ENCODE results near the gene CELSR1.
"Not testable (repeated sequence)": the region's sequence is repeated elsewhere in the genome, so short reads cannot be mapped to it uniquely, and the experiment has no call there.

Gene CELSR1

DNA sequence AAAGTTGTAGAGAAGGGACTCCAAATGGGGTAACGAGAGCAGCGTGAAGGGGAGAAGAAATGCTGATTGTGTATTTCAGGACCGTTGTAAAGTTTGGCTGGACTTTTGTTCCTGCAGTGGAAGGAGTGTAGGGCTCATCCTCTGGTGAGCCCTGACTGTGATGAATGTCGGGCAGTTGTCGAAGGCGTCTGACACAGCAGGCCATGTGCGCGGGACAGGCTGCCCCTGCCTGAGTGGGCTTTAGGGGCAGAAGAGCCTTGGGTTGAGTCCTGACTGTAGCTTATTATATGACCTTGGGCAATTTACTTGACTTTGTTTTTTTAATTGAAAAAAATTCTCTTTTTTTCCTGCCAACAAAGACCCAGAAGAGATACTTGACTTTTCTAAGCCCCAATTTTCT is 198.8 kb downstream of the CELSR1 start:
- DNase-seq, result no peak

DNA sequence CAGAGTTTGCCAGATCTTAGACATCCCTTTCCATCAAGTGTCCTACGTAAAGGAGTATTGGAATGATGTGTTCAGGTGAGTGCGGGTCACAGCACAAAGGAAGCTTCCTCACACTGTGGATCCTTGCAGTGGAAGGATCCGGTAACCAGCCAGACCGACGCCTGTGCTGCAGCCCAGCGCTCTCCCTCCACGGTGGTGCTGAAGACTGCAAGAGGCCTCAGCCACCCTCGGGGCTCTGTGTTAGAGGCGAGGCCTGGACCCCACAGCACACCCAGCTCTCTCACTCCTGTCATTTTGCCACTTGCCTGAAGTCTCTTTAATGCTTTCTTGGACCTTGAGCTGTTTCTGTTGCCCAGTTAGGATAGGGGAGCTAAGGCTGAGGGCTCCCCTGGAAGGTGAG is 199.6 kb downstream of the CELSR1 start:
- no peak for DNase-seq

DNA sequence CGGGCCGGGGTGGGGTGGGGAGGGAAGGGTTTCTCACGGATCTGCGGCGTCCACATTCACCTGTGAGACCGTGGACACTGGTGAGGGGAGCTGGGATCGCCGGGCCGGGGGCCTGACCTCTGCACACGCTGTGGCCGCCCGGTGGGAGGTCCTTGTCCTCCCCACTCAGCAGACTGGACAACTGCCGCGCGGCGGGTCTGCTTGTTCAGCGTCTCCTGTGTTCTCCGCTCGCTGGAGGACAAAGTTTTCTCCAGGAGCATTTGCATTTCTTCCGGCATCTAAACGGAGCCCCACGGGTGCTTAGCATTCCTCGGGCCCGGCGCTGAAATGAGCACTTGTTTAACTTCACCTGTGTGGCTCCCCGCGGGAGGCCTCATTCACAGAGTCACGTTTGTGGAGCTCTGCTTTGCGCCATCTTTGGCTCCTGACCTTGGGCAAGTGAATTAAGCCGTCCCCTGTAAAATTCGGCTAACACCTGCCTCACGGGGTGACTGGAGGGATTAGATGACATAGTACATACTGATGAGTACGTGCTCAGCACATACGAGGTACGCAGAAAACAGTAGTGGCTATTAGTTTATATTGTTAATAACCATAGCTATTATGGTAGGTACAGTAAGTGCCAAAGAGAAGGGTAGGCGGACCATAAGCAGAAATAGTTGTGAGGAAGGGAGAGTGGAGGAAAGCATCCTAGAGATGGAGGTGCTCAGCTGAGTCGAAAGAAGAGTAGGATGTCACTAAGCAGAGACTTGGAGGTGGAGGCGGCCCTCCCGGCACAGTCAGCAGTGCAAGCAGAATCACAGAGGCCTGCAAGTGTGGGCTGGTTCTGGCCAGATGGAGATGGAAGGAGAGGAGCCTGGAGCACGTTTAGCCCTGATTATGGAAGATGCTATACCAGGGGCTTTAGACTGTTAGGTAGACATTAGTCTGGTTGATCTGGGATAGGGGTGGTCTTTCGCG is 201.0 kb downstream of the CELSR1 start:
- no peak for DNase-seq

- DNase-seq, result peak; percentile 57
These were observed 202.0 kb downstream of the CELSR1 start, which contains the start of gene TRMU for GRCh38 chr22:46335201-46336118. TSS of gene TRMU (plus strand) at chr22:46335714. CDS start at chr22:46335765, 51 bp downstream.

GRCh38 chr22:46331496-46331895 is 205.9 kb downstream of the CELSR1 start:
- no peak for DNase-seq

- no peak for DNase-seq
These were observed 207.0 kb downstream of the CELSR1 start for GRCh38 chr22:46330426-46330825.

DNA sequence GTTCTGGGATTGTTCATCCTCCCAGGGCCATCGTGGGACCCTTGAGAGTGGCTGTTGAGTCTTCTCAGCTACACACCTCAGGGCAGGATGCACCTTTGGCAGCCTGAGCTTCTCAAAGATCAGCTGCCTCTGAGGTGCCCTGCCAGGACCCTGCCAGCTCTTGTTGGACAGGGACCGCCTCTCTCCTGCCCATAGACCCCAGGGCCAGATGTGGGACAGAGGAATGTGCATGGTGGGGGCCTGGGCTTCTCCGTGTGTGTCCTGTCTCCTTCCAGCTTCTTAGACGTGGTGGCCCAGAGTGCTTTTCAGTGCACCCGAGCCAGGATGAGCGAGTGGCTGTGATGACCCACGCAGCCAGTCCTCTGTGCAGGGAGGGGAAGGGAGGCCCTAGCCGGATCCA is 207.8 kb downstream of the CELSR1 start:
- DNase-seq, result no peak

DNA sequence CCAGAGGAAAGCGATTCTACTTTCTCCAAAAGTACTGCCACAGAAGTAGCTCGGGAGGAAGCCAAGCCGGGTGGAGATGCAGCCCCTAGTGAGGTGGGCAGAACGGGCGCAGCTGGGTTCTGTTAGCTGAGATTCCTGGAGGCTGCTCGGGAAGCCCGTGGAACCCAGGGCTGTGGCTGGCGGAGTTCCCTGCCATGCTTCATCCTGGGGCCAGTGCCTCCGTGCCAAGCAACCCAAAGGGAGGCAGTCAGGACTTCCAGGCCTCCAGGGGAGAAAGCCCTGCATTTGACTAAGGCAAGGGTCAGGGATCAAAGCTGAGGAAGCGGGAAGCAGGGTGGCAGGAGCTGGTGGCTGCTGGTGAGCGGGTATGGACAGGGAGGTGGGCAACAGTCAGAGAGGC is 208.6 kb downstream of the CELSR1 start:
- DNase-seq, result no peak

- no peak for DNase-seq
These were observed 209.5 kb downstream of the CELSR1 start for GRCh38 chr22:46327691-46328465.

DNA sequence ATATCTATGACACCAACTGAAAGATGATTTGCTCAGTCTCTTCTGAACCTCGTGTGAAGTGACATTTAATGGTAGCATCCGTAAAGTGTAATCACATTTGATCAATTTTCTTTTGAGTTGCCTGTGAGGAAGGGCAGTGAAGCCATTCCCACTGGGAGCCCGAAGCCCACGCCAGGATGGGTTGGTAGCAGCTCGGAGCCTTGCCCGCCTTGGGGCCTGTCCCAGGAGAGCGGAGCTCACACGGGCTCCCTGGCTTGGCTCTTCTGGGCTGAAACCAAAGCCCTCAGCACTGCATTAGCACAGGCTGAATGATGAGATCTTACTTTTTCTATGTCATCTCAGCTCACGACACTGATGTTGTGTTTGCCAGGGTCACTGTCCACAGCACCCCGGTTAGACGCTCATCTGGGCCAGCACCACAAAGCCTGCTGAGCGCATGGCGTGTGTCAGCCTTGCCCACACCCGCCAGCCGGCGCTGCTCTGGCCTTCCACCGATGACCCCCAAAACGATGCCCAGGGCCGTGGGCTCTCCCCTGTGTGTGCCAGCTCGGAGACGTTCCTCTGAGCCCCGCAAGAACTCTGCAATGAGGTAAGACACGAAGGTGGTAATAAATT is 211.2 kb downstream of the CELSR1 start:
- DNase-seq, result no peak

- DNase-seq, result no peak
These were observed 214.3 kb downstream of the CELSR1 start for GRCh38 chr22:46323162-46323561.

DNA sequence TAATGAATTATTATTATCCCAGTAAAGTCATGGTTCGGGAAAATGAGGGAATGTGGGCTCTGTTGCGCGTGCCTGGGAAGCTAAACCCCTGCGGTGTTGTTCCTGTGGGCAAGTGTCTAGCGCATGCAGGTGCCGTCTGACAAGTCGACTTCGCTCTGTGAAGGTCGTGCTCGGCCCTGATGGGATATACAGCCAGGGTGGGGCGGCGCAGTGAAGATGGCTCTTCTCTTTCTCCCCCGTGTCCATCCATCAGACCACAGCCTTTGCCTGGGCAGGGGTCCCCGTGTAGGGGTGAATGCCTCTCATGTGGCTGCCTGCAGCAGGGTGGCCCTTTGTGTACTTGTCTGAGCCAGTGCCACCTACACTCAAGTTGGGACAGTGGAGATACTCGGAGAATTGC is 214.7 kb downstream of the CELSR1 start:
- no peak for DNase-seq

DNA sequence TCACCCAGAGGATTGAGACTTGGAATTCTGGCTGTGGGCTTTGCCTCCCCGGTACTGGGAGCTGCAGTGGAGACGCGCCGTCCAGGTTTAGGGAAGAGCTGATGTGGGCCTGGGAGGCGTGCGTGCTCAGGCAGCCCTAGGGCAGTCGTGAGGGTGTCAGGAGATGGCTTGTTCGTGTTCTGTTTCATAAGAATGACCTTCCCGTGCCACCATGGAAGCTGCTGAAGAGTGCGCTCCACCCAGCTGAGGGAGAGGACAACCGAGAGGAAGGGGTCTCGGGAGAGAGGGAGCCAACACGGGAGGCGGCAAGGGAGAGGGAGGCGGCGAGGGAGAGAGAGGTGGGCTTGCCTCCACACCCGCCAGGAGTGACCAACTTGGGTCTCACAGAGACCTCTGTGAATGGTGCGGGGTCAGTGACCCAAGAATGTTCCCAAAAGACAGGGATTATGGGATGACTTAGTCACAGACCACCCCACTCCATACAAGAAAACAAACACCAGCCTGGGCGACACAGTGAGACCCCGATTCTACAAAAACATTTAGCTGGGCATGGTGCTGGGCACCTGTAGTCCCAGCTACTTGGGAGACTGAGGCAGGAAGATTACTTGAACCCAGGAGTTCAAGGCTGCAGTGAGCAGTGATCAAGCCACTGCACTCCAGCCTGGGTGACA is 216.6 kb downstream of the CELSR1 start:
- DNase-seq, result no peak

- DNase-seq, result no peak
These were observed 217.2 kb downstream of the CELSR1 start for GRCh38 chr22:46320166-46320710.

GRCh38 chr22:46319319-46319718 is 218.1 kb downstream of the CELSR1 start:
- DNase-seq, result no peak

GRCh38 chr22:46318576-46318975 is 218.8 kb downstream of the CELSR1 start:
- no peak for DNase-seq

- no peak for DNase-seq
These were observed 219.8 kb downstream of the CELSR1 start for GRCh38 chr22:46317646-46318045.

DNA sequence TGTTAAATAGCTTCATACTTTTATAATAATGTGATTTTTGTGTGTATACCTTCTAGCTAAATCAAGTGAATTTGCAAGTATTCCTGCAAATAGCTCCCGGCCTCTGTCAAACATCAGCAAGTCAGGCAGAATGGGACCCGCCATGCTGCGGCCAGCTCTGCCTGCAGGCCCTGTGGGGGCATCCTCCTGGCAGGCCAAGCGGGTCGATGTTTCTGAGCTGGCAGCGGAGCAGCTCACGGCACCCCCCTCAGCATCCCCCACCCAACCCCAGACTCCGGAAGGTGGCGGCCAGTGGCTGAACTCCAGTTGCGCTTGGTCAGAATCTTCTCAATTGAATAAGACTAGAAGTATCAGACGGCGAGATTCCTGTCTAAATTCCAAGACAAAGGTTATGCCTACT is 221.4 kb downstream of the CELSR1 start:
- DNase-seq, result no peak

DNA sequence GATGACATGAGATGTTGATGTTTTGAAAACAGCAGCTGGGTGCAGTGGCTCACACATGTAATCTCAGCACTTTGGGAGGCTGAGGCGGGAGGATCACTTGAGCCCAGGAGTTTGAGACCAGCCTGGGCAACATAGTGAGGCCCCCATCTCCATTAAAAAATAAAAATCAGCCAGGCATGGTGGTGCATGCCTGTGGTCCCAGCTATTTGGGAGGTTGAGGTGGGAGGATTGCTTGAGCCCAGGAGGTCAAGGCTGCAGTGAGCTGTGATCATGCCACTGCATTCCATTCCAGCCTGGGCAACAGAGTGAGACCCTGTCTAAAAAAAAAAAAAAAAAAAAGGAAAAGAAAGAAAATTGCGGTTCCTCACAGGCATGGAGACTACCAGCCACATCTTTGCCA is 224.6 kb downstream of the CELSR1 start:
- DNase-seq, result not testable (repeated sequence)

DNA sequence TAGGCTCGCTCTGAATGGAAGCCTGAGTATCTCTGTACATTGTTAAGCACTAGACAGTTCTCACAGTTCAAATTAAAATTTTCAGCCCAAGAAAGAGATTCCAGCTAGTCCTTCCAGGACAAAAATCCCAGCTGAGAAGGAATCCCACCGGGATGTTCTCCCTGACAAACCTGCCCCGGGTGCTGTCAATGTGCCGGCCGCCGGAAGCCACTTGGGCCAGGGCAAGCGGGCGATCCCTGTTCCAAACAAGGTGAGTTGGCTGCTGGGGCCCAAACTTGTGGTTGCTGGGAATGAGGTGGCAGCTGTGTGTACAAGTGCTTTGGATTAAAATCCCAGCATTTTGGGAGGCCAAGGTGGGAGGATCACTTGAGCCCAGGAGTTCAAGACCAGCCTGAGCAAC is 225.4 kb downstream of the CELSR1 start:
- DNase-seq, result no peak

Measured in NCI-H510A treated with DMSO at 0.1 percent for 48 hours (cell line).